Panc1 (cell line): Measurements from ENCODE around the gene FMN2. TPM values are rescaled to one million over a fixed set of nuclear protein-coding genes. Genes with fewer than 3 reads are reported as not detected.

Source experiments
- ATAC-seq: fragments of 200-7000 bp; cut with Tn5 transposase; 2 replicates; pipeline ENCODE4 v1.9.1; 2020; ENCODE audit warnings: mild to moderate bottlenecking, moderate library complexity
- BruUV-seq: library from RNA; stranded (reverse); fragments of 400-500 nt; replicated peaks from 2 replicates; lab custom pipeline; 2021; lab: Mats Ljungman, UMichigan
- CTCF ChIA-PET: fragments of 300-600 bp; sonication (Branson Sonifier 250); formaldehyde crosslinking; loops from one replicate; lab custom pipeline; 2022; ENCODE audit warnings: antibody characterized with exemption; lab: Charles Lee
- POLR2A ChIA-PET: fragments of 300-600 bp; sonication (Branson Sonifier 250); formaldehyde crosslinking; loops from one replicate; lab custom pipeline; 2022; ENCODE audit warnings: antibody characterized with exemption; lab: Charles Lee
- DNase-seq: peaks from one replicate; pipeline ENCODE4 v3.0.0-alpha.2; 2010; ENCODE audit warnings: low read depth, low spot score
- H3K27ac ChIP-seq: 2 replicates; pipeline ENCODE4 v1.5.1; 2011; ENCODE audit warnings: mild to moderate bottlenecking, low read length, inconsistent platforms
- H3K27me3 ChIP-seq: fragments of 200-500 bp; sonication (Bioruptor generic); 2 replicates; pipeline ENCODE4 v1.6.0; 2014; ENCODE audit warnings: low read length, inconsistent platforms; ENCODE audit not compliant: control insufficient read depth, insufficient read depth
- H3K36me3 ChIP-seq: fragments of 200-500 bp; sonication (Bioruptor generic); 2 replicates; pipeline ENCODE4 v1.5.1; 2014; ENCODE audit warnings: inconsistent platforms, mild to moderate bottlenecking, low read length, moderate library complexity; ENCODE audit not compliant: control insufficient read depth, insufficient read depth
- H3K4me1 ChIP-seq: 2 replicates; pipeline ENCODE4 v1.5.1; 2011; ENCODE audit warnings: inconsistent platforms, mild to moderate bottlenecking, low read length, moderate library complexity; ENCODE audit not compliant: control insufficient read depth, insufficient read depth
- H3K4me3 ChIP-seq, 2 experiments: 2 replicates each; pipeline ENCODE4 v1.5.1; 2011 to 2012; ENCODE audit warnings: low read depth in 2 of 2, low read length in 2 of 2, mild to moderate bottlenecking in 2 of 2, inconsistent platforms in 1 of 2, moderate library complexity in 1 of 2
- H3K9me3 ChIP-seq: fragments of 200-500 bp; sonication (Bioruptor generic); 2 replicates; pipeline ENCODE4 v1.5.1; 2014; ENCODE audit warnings: low read depth, mild to moderate bottlenecking, inconsistent platforms, low read length, moderate library complexity; ENCODE audit not compliant: control insufficient read depth, insufficient read depth
- CTCF ChIP-seq: fragments of 450-650 bp; IDR thresholded peaks from 2 replicates; pipeline ENCODE4 v1.5.1; 2017; ENCODE audit warnings: mild to moderate bottlenecking
- POLR2AphosphoS5 ChIP-seq: IDR thresholded peaks from 2 replicates; pipeline ENCODE4 v1.6.1; 2012; ENCODE audit warnings: mild to moderate bottlenecking, low read depth, low read length, moderate library complexity
- REST ChIP-seq, 2 experiments: IDR thresholded peaks; 2 replicates each; pipeline ENCODE4 v1.6.1; 2011 to 2012; ENCODE audit warnings: low read depth in 2 of 2, control low read depth in 1 of 2, low read length in 1 of 2, mild to moderate bottlenecking in 1 of 2, moderate library complexity in 1 of 2; ENCODE audit not compliant: insufficient read depth in 1 of 2
- SIN3A ChIP-seq: IDR thresholded peaks from 2 replicates; pipeline ENCODE4 v1.6.1; 2012; ENCODE audit warnings: low read depth, mild to moderate bottlenecking, low read length, moderate library complexity, borderline replicate concordance; ENCODE audit not compliant: insufficient read depth
- TCF7L2 ChIP-seq: IDR thresholded peaks from 2 replicates; pipeline ENCODE4 v1.6.1; 2011; ENCODE audit warnings: mild to moderate bottlenecking, low read depth, low read length, inconsistent platforms
- in situ Hi-C: cut with HindIII; loops from 2 replicates; pipeline ENCODE4 v1.10.0; 2016; ENCODE audit warnings: low sequenced_read_pairs, low pct_unique_long_range_greater_than_20kb
- intact Hi-C: fragments of 100-400 bp; cut with micrococcal nuclease; formaldehyde crosslinking; loops from one replicate; pipeline ENCODE4 v1.10.0; 2022; ENCODE audit not compliant: unreplicated experiment
- total RNA-seq: library from RNA; stranded (reverse); gene quantifications from one replicate; pipeline ENCODE4 v1.2.1, GENCODE V29; 2021; ENCODE audit not compliant: unreplicated experiment

Gene FMN2
- total RNA-seq, 1 experiment from 2014 or later = 1.9 TPM

GRCh38 chr1:240363914-240364313 lies 272.2 kb downstream of the FMN2 start:
- ATAC-seq (no peak), DNase-seq (no peak)
- no peak overlapping the region for H3K27ac ChIP-seq
- H3K4me1 ChIP-seq = no peaks in the 10 kb centered on the region
- in situ Hi-C loops (no loop called here), intact Hi-C loops (no loop called here)
- H3K4me3 ChIP-seq = no peak overlapping the region
- H3K9me3 ChIP-seq = no peaks in the 10 kb centered on the region
- ChIA-PET CTCF (no interaction called here), POLR2A (no interaction called here)
- TF ChIP-seq TCF7L2 = no peak
- TF ChIP-seq CTCF = no peak
- TF ChIP-seq REST (IDR thresholded peaks at IDR 0.05; ENCODE audit: insufficient read depth in 1 of 2, low read depth in 2 of 2, low read length in 1 of 2) = no peak
- no peak for TF ChIP-seq POLR2AphosphoS5
- no peak for TF ChIP-seq SIN3A
- BruUV-seq = no TSS peak
- no peaks in the 10 kb centered on the region for H3K36me3 ChIP-seq
- H3K27me3 ChIP-seq = no peaks in the 10 kb centered on the region

DNA sequence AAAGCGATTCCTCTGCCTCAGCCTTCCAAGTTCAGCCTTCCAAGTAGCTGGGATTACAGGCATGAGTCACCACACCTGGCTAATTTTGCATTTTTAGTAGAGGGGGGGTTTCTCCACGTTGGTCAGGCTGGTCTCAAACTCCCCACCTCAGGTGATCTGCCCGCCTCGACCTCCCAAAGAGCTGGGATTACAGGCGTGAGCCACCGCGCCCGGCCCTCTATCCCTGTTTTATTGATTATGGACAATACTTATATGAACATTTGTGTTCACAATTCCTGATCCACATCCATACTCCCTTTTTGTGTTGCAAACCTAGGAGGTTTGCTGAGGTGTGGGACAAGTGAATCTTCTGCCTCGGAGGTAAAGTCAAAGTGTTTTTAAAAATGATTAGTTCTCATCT lies 275.0 kb downstream of the FMN2 start:
- intact Hi-C loops = no loop called here
- CTCF ChIA-PET = no interaction called here
- no peaks in the 10 kb centered on the region for H3K27me3 ChIP-seq

More for the DNA sequence above, 275.0 kb downstream of the FMN2 start:
- ATAC-seq (no peak), DNase-seq (no peak)
- BruUV-seq = no TSS peak
- H3K4me3 ChIP-seq = no peak overlapping the region
- H3K27ac ChIP-seq = no peak overlapping the region
- H3K4me1 ChIP-seq = no peaks in the 10 kb centered on the region
- no peaks in the 10 kb centered on the region for H3K9me3 ChIP-seq
- no peaks in the 10 kb centered on the region for H3K36me3 ChIP-seq
- POLR2A ChIA-PET = no interaction called here
- TF ChIP-seq POLR2AphosphoS5 (no peak), REST (IDR thresholded peaks at IDR 0.05; ENCODE audit: insufficient read depth in 1 of 2, low read depth in 2 of 2, low read length in 1 of 2) (no peak), SIN3A (no peak), CTCF (no peak), TCF7L2 (no peak)
- in situ Hi-C loops = no loop called here
